ENCODE results near the gene TPST2. TPM values are rescaled to one million over a fixed set of nuclear protein-coding genes. Genes with fewer than 3 reads are reported as not detected.

TPST2 gene
- polyA plus RNA-seq, 2 of the 4 experiments (the other 2 are of a cell fraction): 10.3 to 10.5 TPM

DNA sequence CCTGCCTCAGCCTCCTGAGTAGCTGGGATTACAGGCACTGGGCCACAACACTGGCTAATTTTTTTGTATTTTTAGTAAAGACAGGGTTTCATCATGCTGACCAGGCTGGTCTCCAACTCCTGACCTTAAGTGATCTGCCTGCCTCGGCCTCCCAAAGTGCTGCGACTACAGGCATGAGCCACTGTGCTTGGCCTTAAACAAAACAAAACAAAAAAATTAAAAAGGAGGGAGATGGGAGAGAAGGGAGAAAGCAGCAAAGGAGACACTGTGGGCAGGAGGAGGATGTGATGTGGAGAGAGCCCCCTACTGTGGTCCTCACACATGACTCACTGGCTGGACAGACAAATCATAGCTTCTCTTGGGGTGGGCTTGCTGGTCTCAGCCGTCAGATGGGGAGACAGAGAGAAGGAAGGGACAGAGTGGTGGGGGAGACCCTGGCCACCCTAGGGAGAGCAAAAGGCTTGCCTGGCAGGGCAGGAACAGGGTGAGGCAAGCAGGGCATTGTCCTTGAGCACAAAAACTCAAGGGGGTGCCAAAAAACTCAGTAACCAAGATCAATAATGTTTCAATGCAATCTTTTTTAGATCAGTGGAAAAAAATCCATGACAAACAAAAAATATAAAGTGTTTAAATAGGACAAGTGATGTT lies 31.6 kb downstream of the TPST2 start:
- CTCF ChIA-PET: interaction anchor here (0.6 kb wide), 1 partner anchor 25 kb away, joined by 3 read pairs; no protein-coding TSS in a partner anchor

DNA sequence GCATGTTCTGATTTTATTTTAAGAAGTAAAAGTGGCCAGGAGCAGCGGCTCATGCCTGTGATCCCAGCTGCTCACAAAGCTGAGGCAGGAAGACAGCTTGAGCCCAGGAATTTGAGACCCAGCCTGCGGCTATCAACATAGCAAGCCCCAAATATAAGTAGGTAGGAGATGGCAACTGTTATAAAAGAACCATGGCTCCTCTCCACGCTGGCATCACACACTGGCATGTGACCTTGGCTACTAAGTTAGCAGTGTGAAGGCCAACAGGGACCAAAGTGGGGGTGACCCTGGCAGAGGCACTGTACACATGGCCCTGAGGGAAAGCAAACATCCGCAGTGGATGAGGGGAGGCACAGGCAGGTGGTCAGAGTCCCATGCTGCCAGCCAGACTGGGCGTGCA lies 33.0 kb downstream of the TPST2 start:
- TF ChIP-seq RARB (CRISPR knock-in tag; IDR thresholded peaks at IDR 0.05) (no peak), EHMT2 (IDR thresholded peaks at IDR 0.05; ENCODE audit: low read depth) (no peak), BHLHE40 (IDR thresholded peaks at IDR 0.05; ENCODE audit: low read depth, low read length) (no peak), RNF2 (IDR thresholded peaks at IDR 0.05; ENCODE audit: borderline replicate concordance, low read depth) (no peak), NPAS2 (CRISPR knock-in tag; IDR thresholded peaks at IDR 0.05; ENCODE audit: borderline replicate concordance) (no peak), CHD4 (IDR thresholded peaks at IDR 0.05; ENCODE audit: borderline replicate concordance) (no peak), KDM1A (IDR thresholded peaks at IDR 0.05; ENCODE audit: low read depth) (no peak), SMC3 (IDR thresholded peaks at IDR 0.05) (no peak), HOXB13 (CRISPR knock-in tag; IDR thresholded peaks at IDR 0.05; ENCODE audit: low read depth) (no peak), MAZ (IDR thresholded peaks at IDR 0.05; ENCODE audit: borderline replicate concordance, low read depth, low read length) (no peak), RAD21 (conservative IDR thresholded peaks at IDR 0.05 in 1 of 2, IDR thresholded peaks at IDR 0.05 in 1 of 2) (no peak)
- TF ChIP-seq, protein P1, sequence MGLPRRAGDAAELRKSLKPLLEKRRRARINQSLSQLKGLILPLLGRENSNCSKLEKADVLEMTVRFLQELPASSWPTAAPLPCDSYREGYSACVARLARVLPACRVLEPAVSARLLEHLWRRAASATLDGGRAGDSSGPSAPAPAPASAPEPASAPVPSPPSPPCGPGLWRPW (IDR thresholded peaks at IDR 0.05): no peak
- TF ChIP-seq, protein P2, sequence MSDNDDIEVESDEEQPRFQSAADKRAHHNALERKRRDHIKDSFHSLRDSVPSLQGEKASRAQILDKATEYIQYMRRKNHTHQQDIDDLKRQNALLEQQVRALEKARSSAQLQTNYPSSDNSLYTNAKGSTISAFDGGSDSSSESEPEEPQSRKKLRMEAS (IDR thresholded peaks at IDR 0.05): no peak
- TF ChIP-seq, protein P3, sequence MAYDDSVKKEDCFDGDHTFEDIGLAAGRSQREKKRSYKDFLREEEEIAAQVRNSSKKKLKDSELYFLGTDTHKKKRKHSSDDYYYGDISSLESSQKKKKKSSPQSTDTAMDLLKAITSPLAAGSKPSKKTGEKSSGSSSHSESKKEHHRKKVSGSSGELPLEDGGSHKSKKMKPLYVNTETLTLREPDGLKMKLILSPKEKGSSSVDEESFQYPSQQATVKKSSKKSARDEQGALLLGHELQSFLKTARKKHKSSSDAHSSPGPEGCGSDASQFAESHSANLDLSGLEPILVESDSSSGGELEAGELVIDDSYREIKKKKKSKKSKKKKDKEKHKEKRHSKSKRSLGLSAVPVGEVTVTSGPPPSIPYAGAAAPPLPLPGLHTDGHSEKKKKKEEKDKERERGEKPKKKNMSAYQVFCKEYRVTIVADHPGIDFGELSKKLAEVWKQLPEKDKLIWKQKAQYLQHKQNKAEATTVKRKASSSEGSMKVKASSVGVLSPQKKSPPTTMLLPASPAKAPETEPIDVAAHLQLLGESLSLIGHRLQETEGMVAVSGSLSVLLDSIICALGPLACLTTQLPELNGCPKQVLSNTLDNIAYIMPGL (CRISPR knock-in tag; IDR thresholded peaks at IDR 0.05; ENCODE audit: borderline replicate concordance): no peak
- TF ChIP-seq, protein P4, sequence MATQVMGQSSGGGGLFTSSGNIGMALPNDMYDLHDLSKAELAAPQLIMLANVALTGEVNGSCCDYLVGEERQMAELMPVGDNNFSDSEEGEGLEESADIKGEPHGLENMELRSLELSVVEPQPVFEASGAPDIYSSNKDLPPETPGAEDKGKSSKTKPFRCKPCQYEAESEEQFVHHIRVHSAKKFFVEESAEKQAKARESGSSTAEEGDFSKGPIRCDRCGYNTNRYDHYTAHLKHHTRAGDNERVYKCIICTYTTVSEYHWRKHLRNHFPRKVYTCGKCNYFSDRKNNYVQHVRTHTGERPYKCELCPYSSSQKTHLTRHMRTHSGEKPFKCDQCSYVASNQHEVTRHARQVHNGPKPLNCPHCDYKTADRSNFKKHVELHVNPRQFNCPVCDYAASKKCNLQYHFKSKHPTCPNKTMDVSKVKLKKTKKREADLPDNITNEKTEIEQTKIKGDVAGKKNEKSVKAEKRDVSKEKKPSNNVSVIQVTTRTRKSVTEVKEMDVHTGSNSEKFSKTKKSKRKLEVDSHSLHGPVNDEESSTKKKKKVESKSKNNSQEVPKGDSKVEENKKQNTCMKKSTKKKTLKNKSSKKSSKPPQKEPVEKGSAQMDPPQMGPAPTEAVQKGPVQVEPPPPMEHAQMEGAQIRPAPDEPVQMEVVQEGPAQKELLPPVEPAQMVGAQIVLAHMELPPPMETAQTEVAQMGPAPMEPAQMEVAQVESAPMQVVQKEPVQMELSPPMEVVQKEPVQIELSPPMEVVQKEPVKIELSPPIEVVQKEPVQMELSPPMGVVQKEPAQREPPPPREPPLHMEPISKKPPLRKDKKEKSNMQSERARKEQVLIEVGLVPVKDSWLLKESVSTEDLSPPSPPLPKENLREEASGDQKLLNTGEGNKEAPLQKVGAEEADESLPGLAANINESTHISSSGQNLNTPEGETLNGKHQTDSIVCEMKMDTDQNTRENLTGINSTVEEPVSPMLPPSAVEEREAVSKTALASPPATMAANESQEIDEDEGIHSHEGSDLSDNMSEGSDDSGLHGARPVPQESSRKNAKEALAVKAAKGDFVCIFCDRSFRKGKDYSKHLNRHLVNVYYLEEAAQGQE (IDR thresholded peaks at IDR 0.05): no peak
- H3K4me1 ChIP-seq: peaks cover 7% of the 10 kb centered on the region; the same call in 1 of the 3 replicates
- CTCF ChIA-PET: no interaction called here
- no peaks in the 10 kb centered on the region for H3K9me3 ChIP-seq
- ATAC-seq (no peak), DNase-seq (ENCODE audit: low read depth in 1 of 2, low spot score in 1 of 2) (no peak), FAIRE-seq (no peak)
- WGBS (ENCODE audit: missing lambda C conversion rate): 78% methylated on average over 3 of the region's 5 CpGs
- H3K4me3 ChIP-seq: no peak overlapping the region
- POLR2A ChIA-PET: no interaction called here
- no peak overlapping the region for H3K4me2 ChIP-seq
- no peak overlapping the region for H3K27ac ChIP-seq

More for the DNA sequence above, 31.6 kb downstream of the TPST2 start:
- POLR2A ChIA-PET: no interaction called here
- H3K9me3 ChIP-seq: no peaks in the 10 kb centered on the region
- ATAC-seq (no peak), FAIRE-seq (no peak), DNase-seq (ENCODE audit: low read depth in 1 of 2, low spot score in 1 of 2) (no peak)
- no peak overlapping the region; a peak in 1 of 6 replicates for H3K27ac ChIP-seq
- H3K4me2 ChIP-seq: no peak overlapping the region
- H3K4me3 ChIP-seq: no peak overlapping the region
- H3K4me1 ChIP-seq: peaks cover 2% of the 10 kb centered on the region; the same call in 1 of the 3 replicates
- TF ChIP-seq EHF (CRISPR knock-in tag; IDR thresholded peaks at IDR 0.05) (no peak), SMC3 (IDR thresholded peaks at IDR 0.05) (no peak), FOXS1 (CRISPR knock-in tag; IDR thresholded peaks at IDR 0.05) (no peak)
- TF ChIP-seq, protein P5, sequence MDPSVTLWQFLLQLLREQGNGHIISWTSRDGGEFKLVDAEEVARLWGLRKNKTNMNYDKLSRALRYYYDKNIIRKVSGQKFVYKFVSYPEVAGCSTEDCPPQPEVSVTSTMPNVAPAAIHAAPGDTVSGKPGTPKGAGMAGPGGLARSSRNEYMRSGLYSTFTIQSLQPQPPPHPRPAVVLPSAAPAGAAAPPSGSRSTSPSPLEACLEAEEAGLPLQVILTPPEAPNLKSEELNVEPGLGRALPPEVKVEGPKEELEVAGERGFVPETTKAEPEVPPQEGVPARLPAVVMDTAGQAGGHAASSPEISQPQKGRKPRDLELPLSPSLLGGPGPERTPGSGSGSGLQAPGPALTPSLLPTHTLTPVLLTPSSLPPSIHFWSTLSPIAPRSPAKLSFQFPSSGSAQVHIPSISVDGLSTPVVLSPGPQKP (IDR thresholded peaks at IDR 0.05; ENCODE audit: low read depth, low read length): no peak
- 91% methylated on average over 3 of the region's 3 CpGs for WGBS (ENCODE audit: missing lambda C conversion rate)
